DMS79 treated with DMSO at 0.1 percent for 48 hours (cell line): ENCODE results near the gene FNBP1.
"Not testable (repeated sequence)": the region's sequence is repeated elsewhere in the genome, so short reads cannot be mapped to it uniquely, and the experiment has no call there.

Experiments
- DNase-seq: peaks from one replicate; lab custom pipeline; 2025; lab: John Stamatoyannopoulos, UW

The FNBP1 gene

GRCh38 chr9:129991139-129991538 is 51.9 kb downstream of the FNBP1 start:
- not testable (repeated sequence) for DNase-seq

GRCh38 chr9:129990269-129991010 is 52.5 kb downstream of the FNBP1 start:
- DNase-seq: no peak

GRCh38 chr9:129989740-129990139 is 53.2 kb downstream of the FNBP1 start:
- no peak for DNase-seq

GRCh38 chr9:129989362-129989708 is 53.7 kb downstream of the FNBP1 start:
- DNase-seq: no peak

GRCh38 chr9:129988607-129989361 is 54.2 kb downstream of the FNBP1 start:
- no peak for DNase-seq

- DNase-seq: no peak
Observed at GRCh38 chr9:129987941-129988340, 55.0 kb downstream of the FNBP1 start.

- DNase-seq: no peak
Observed at GRCh38 chr9:129987047-129987446, 55.9 kb downstream of the FNBP1 start.

- not testable (repeated sequence) for DNase-seq
Observed at GRCh38 chr9:129984589-129984988, 58.4 kb downstream of the FNBP1 start.

- no peak for DNase-seq
Observed at GRCh38 chr9:129983891-129984290, 59.1 kb downstream of the FNBP1 start.

- no peak for DNase-seq
Observed at GRCh38 chr9:129981180-129981907, 61.6 kb downstream of the FNBP1 start.

- DNase-seq: not testable (repeated sequence)
Observed at GRCh38 chr9:129980224-129980623, 62.8 kb downstream of the FNBP1 start.

- DNase-seq: no peak
Observed at GRCh38 chr9:129979071-129979745, 63.8 kb downstream of the FNBP1 start.

- no peak for DNase-seq
Observed at GRCh38 chr9:129972816-129973215, 70.2 kb downstream of the FNBP1 start.

GRCh38 chr9:129968690-129969485 is 74.1 kb downstream of the FNBP1 start:
- no peak for DNase-seq

- DNase-seq: no peak
Observed at GRCh38 chr9:129964901-129965734, 77.9 kb downstream of the FNBP1 start.

- DNase-seq: no peak
Observed at GRCh38 chr9:129962889-129963703, 79.9 kb downstream of the FNBP1 start.

- no peak for DNase-seq
Observed at GRCh38 chr9:129962451-129962864, 80.5 kb downstream of the FNBP1 start.

GRCh38 chr9:129958796-129959195 is 84.2 kb downstream of the FNBP1 start:
- DNase-seq: no peak

- peak; percentile 11 for DNase-seq
Observed at GRCh38 chr9:129954868-129955550, 88.0 kb downstream of the FNBP1 start.
